Thoracic aorta (tissue), 2 donors: ENCODE data around the gene CFAP251. TPM values are rescaled to one million over a fixed set of nuclear protein-coding genes. Genes with fewer than 3 reads are reported as not detected.
"Not testable (repeated sequence)": the region's sequence is repeated elsewhere in the genome, so short reads cannot be mapped to it uniquely, and the experiment has no call there.

Source experiments
- ATAC-seq: fragments of 150-250 bp; one replicate; pipeline ENCODE4 v1.8.0; 2017; ENCODE audit warnings: low read depth; ENCODE audit not compliant: insufficient number of reproducible peaks, low FRiP score
- DNase-seq: peaks from one replicate; pipeline ENCODE4 v3.0.0-alpha.2; 2020; ENCODE audit warnings: low spot score
- H3K27ac ChIP-seq, 2 donors: fragments of 200-600 bp; sonication (generic); 1 replicate in 1 of 2; 2 replicates in 1 of 2; pipeline ENCODE4 v1.5.1; 2016; ENCODE audit warnings: mild to moderate bottlenecking in 2 of 2, moderate library complexity in 2 of 2
- H3K27me3 ChIP-seq: fragments of 200-600 bp; sonication (generic); replicated peaks from 2 replicates; pipeline ENCODE4 v1.6.0; 2016; ENCODE audit warnings: mild to moderate bottlenecking; ENCODE audit not compliant: insufficient read depth
- H3K36me3 ChIP-seq: fragments of 200-600 bp; sonication (generic); one replicate; pipeline ENCODE4 v1.5.1; 2016
- H3K4me1 ChIP-seq, 2 donors: fragments of 200-600 bp; sonication (generic); 1 replicate in 1 of 2; 2 replicates in 1 of 2; pipeline versions ENCODE4 v1.5.1 to v1.6.0; 2016; ENCODE audit warnings: low read depth in 2 of 2, mild to moderate bottlenecking in 1 of 2; ENCODE audit not compliant: control insufficient read depth in 1 of 2
- H3K4me3 ChIP-seq: fragments of 200-600 bp; sonication (generic); 2 replicates; pipeline ENCODE4 v1.5.1; 2016; ENCODE audit warnings: mild to moderate bottlenecking
- H3K9me3 ChIP-seq: fragments of 200-600 bp; sonication (generic); 2 replicates; pipeline ENCODE4 v1.5.1; 2016
- total RNA-seq, 2 donors: library from RNA; depleted of rRNA; stranded (reverse); fragments of >200 nt; gene quantifications; one replicate each; pipeline versions ENCODE4 v1.1.0 to v1.2.3, GENCODE V29; 2016
- TF ChIP-seq, protein P1 (sequence below): fragments of 200-600 bp; sonication (generic); IDR thresholded peaks from one replicate; pipeline ENCODE4 v1.5.1; 2019; ENCODE audit warnings: antibody characterized with exemption

The CFAP251 gene
- total RNA-seq, 2 donors from 2014 or later = 3.4 to 6.9 TPM

DNA sequence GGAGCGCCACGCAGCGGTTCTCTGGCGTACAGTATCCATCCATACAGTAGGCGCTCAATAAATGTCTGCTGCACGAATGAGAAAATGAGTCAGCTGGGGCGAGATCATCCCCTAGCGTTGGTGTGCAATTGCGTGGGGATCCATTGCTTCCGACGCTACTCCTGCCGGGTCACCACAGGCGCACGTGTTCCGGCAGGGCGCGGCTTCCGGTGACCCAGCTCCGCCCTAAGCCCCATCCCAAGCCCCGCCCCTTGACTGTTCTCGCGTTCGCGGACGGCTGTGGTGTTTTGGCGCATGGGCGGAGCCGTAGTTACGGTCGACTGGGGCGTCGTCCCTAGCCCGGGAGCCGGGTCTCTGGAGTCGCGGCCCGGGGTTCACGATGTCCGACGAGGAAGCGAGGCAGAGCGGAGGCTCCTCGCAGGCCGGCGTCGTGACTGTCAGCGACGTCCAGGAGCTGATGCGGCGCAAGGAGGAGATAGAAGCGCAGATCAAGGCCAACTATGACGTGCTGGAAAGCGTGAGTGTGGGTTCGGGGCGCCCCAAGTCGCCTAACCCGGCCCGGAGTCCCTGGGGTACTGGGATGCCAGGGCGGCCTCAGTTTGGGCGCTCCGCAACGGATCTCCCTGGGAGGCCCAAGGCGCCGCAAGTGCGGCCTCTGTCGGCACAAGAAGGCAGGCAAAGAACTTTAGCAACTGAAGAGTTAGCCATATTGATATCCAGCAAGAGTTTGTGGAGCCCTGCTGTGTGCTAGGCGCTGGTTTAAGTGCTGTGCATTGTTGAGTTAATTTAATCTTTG lies 29.7 kb upstream of the CFAP251 start, which contains the start of gene PSMD9:
PSMD9 (plus strand) TSS at position 313 of the 796 bp plus-strand sequence; CDS start at position 380, 67 bp downstream.
- Histone ChIP-seq H3K36me3 (no peaks in the 10 kb centered on the region), H3K4me3 (peak within 1 kb of the TSS; percentile 89), H3K4me1 (peaks cover 23 to 33% of the 10 kb centered on the region in 2 donors), H3K9me3 (no peaks in the 10 kb centered on the region), H3K27me3 (no peaks in the 10 kb centered on the region), H3K27ac (peak within 1 kb of the TSS; percentile 95 to 96)
- TF ChIP-seq, protein P1, sequence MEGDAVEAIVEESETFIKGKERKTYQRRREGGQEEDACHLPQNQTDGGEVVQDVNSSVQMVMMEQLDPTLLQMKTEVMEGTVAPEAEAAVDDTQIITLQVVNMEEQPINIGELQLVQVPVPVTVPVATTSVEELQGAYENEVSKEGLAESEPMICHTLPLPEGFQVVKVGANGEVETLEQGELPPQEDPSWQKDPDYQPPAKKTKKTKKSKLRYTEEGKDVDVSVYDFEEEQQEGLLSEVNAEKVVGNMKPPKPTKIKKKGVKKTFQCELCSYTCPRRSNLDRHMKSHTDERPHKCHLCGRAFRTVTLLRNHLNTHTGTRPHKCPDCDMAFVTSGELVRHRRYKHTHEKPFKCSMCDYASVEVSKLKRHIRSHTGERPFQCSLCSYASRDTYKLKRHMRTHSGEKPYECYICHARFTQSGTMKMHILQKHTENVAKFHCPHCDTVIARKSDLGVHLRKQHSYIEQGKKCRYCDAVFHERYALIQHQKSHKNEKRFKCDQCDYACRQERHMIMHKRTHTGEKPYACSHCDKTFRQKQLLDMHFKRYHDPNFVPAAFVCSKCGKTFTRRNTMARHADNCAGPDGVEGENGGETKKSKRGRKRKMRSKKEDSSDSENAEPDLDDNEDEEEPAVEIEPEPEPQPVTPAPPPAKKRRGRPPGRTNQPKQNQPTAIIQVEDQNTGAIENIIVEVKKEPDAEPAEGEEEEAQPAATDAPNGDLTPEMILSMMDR = peak; percentile 64
- DNase-seq (peak; percentile 88), ATAC-seq (peak; percentile 97)

- ATAC-seq (no peak), DNase-seq (no peak)
- Histone ChIP-seq H3K36me3 (no peaks in the 10 kb centered on the region), H3K9me3 (no peaks in the 10 kb centered on the region), H3K4me1 (peaks cover 27 to 39% of the 10 kb centered on the region in 2 donors), H3K27ac (peak overlapping the region; percentile 95 to 96), H3K27me3 (no peaks in the 10 kb centered on the region), H3K4me3 (peak overlapping the region; percentile 89)
- TF ChIP-seq, protein P1 = no peak
These were observed 29.1 kb upstream of the CFAP251 start for GRCh38 chr12:121889274-121889624.

DNA sequence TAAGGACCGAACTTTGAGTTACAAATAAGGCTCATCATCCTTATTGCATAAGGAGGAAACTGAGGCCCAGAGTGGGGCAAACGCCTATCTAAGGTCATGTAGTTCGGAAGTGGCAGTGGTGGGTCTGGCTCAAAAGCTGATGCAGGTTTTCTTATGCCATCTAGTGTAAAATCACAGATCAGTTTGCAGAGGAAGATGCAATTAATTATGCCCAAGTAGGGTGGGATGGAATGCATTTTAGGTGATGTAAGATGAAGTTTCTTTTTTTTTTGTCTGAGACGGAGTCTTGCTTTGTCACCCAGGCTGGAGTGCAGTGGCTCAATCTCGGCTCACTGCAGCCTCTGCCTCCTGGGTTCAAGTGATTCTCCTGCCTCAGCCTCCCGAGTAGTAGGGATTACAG lies 28.7 kb upstream of the CFAP251 start:
- DNase-seq, H3K27me3 ChIP-seq, ATAC-seq, H3K9me3 ChIP-seq, H3K36me3 ChIP-seq: not testable (repeated sequence)
- peak overlapping the region; percentile 89 for H3K4me3 ChIP-seq
- H3K27ac ChIP-seq = peak overlapping the region in 1 of 2 donors; percentile 96
- peaks cover 28 to 43% of the 10 kb centered on the region in 2 donors for H3K4me1 ChIP-seq

GRCh38 chr12:121892673-121893561 lies 25.5 kb upstream of the CFAP251 start:
- Histone ChIP-seq H3K9me3 (no peaks in the 10 kb centered on the region), H3K27ac (peak overlapping the region in 1 of 2 donors; percentile 40), H3K4me3 (no peak overlapping the region), H3K36me3 (peaks cover 20% of the 10 kb centered on the region), H3K27me3 (no peaks in the 10 kb centered on the region), H3K4me1 (peaks cover 28 to 42% of the 10 kb centered on the region in 2 donors)
- ATAC-seq = no peak
- TF ChIP-seq, protein P1 = no peak
- DNase-seq = no peak

DNA sequence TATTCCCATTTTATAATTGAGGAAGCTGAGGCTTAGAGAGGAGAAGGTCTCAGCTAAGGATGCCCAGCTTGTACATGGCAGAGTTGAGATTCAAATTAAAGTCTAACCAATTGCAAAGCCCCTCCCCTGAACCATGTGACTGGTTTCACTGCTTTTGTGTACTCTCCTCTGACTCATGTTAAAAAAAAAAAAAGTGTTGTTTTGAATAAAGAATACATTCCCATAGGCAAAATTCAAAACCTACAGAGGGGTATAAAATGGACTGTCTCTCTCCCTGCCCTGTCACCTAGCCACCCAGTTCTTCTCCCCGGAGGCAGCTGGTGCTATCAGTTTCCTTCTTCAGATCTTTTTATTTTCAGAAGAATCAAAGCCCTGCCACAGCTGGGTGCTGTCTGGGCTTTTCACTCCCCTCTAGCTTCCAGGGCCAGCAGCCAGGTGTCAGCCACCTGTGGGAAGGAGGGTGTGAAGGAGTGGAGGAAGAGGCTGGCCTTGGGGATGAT lies 24.4 kb upstream of the CFAP251 start:
- Histone ChIP-seq H3K27me3 (no peaks in the 10 kb centered on the region), H3K27ac (no peak overlapping the region), H3K9me3 (no peaks in the 10 kb centered on the region), H3K36me3 (peaks cover 26% of the 10 kb centered on the region), H3K4me3 (no peak overlapping the region), H3K4me1 (peaks cover 25 to 39% of the 10 kb centered on the region in 2 donors)
- TF ChIP-seq, protein P1 = no peak
- DNase-seq = no peak
- no peak for ATAC-seq
